SU-DHL-6 (cell line): Measurements from ENCODE around the gene ITSN2.

ENCODE experiments used
- H2AFZ ChIP-seq: fragments of 200-600 bp; sonication (generic); 2 replicates; pipeline ENCODE4 v1.6.1; 2014; ENCODE audit warnings: low read depth, mild to moderate bottlenecking, moderate library complexity, mixed read lengths, antibody characterized with exemption, low read length; ENCODE audit not compliant: severe bottlenecking
- H3F3A ChIP-seq: fragments of 200-600 bp; shearing (Covaris generic); 2 replicates; pipeline ENCODE4 v1.6.0; 2016; ENCODE audit warnings: antibody characterized with exemption, mild to moderate bottlenecking; ENCODE audit not compliant: insufficient read depth
- H3K27ac ChIP-seq: fragments of 200-600 bp; sonication (generic); 2 replicates; pipeline ENCODE4 v1.5.1; 2016; ENCODE audit warnings: low read depth, mild to moderate bottlenecking, low read length, moderate library complexity, mixed read lengths
- H3K27me3 ChIP-seq: fragments of 200-600 bp; sonication (generic), shearing (Covaris generic); 2 replicates; pipeline ENCODE4 v1.6.0; 2014; ENCODE audit warnings: mild to moderate bottlenecking, low read length
- H3K36me3 ChIP-seq: fragments of 200-600 bp; sonication (generic); 2 replicates; pipeline ENCODE4 v1.6.1; 2014; ENCODE audit warnings: mild to moderate bottlenecking, low read length, mixed read lengths
- H3K4me2 ChIP-seq: fragments of 300-600, 200-600 bp; shearing (Covaris generic), sonication (generic); 2 replicates; pipeline ENCODE4 v1.6.0; 2014; ENCODE audit warnings: low read length, low read depth, mild to moderate bottlenecking; ENCODE audit not compliant: poor library complexity, severe bottlenecking
- H3K4me3 ChIP-seq: fragments of 200-600 bp; sonication (generic); 2 replicates; pipeline ENCODE4 v1.5.1; 2014; ENCODE audit warnings: antibody characterized with exemption, low read length, mild to moderate bottlenecking, mixed read lengths; ENCODE audit not compliant: insufficient read depth, poor library complexity, severe bottlenecking
- H3K79me2 ChIP-seq: fragments of 200-600 bp; sonication (generic); 2 replicates; pipeline ENCODE4 v1.6.1; 2014; ENCODE audit warnings: mild to moderate bottlenecking, low read length, moderate library complexity; ENCODE audit not compliant: insufficient read depth
- H3K9ac ChIP-seq: fragments of 200-600 bp; sonication (generic); 2 replicates; pipeline ENCODE4 v1.7.0; 2014; ENCODE audit warnings: mild to moderate bottlenecking, low read length
- H3K9me2 ChIP-seq: fragments of 200-600 bp; sonication (generic); replicated peaks from 2 replicates; pipeline ENCODE4 v1.6.1; 2014; ENCODE audit warnings: low read length; ENCODE audit not compliant: insufficient read depth
- H3K9me3 ChIP-seq: fragments of 200-600 bp; sonication (generic); 2 replicates; pipeline ENCODE4 v1.6.1; 2014; ENCODE audit warnings: low read length, mixed read lengths; ENCODE audit not compliant: insufficient read depth
- H4K20me1 ChIP-seq: fragments of 200-600 bp; sonication (generic); 2 replicates; pipeline ENCODE4 v1.6.1; 2014; ENCODE audit warnings: low read depth, mild to moderate bottlenecking, antibody characterized with exemption, low read length, moderate library complexity, mixed read lengths
- CTCF ChIP-seq: fragments of 200-600 bp; sonication (generic); IDR thresholded peaks from one replicate; pipeline ENCODE4 v1.5.1; 2017; ENCODE audit warnings: antibody characterized with exemption, mild to moderate bottlenecking, low read length, moderate library complexity; ENCODE audit not compliant: insufficient read depth, poor library complexity, severe bottlenecking
- EZH2phosphoT487 ChIP-seq: fragments of 200-600 bp; sonication (generic), shearing (Covaris generic); conservative IDR thresholded peaks from 2 replicates; pipeline ENCODE4 v1.6.1; 2018; ENCODE audit warnings: mild to moderate bottlenecking, antibody characterized with exemption, low read length, moderate library complexity, mixed read lengths

The ITSN2 gene

GRCh38 chr2:24208490-24208889, 151.8 kb downstream of the ITSN2 start:
- H3K4me3 ChIP-seq, result no peak overlapping the region
- H3K4me2 ChIP-seq, result no peak overlapping the region
- H3K9me3 ChIP-seq, result no peaks in the 10 kb centered on the region

GRCh38 chr2:24207359-24207758, 153.0 kb downstream of the ITSN2 start:
- Histone ChIP-seq H2AFZ (no peak overlapping the region), H3K79me2 (no peaks in the 10 kb centered on the region), H3K27ac (no peak overlapping the region), H3K4me3 (no peak overlapping the region), H3F3A (no peaks in the 10 kb centered on the region), H3K9me3 (no peaks in the 10 kb centered on the region), H3K9me2 (no peaks in the 10 kb centered on the region), H3K9ac (no peak overlapping the region), H3K36me3 (no peaks in the 10 kb centered on the region), H3K27me3 (no peaks in the 10 kb centered on the region), H3K4me2 (no peak overlapping the region), H4K20me1 (no peaks in the 10 kb centered on the region)
- TF ChIP-seq EZH2phosphoT487 (no peak), CTCF (no peak)

More at GRCh38 chr2:24208490-24208889, 151.8 kb downstream of the ITSN2 start:
- TF ChIP-seq EZH2phosphoT487 (no peak), CTCF (no peak)
- no peak overlapping the region for H3K27ac ChIP-seq
- H3K9ac ChIP-seq, result no peak overlapping the region
- H3K9me2 ChIP-seq, result no peaks in the 10 kb centered on the region
- H2AFZ ChIP-seq, result no peak overlapping the region
- H4K20me1 ChIP-seq, result no peaks in the 10 kb centered on the region
- no peaks in the 10 kb centered on the region for H3K36me3 ChIP-seq
- no peaks in the 10 kb centered on the region for H3K79me2 ChIP-seq
- H3F3A ChIP-seq, result no peaks in the 10 kb centered on the region
- no peaks in the 10 kb centered on the region for H3K27me3 ChIP-seq

- no peaks in the 10 kb centered on the region for H3K9me2 ChIP-seq
- no peak overlapping the region for H3K4me2 ChIP-seq
- no peak overlapping the region for H3K4me3 ChIP-seq
- no peak for TF ChIP-seq CTCF
- no peak for TF ChIP-seq EZH2phosphoT487
- H4K20me1 ChIP-seq, result no peaks in the 10 kb centered on the region
- no peaks in the 10 kb centered on the region for H3K79me2 ChIP-seq
- H3F3A ChIP-seq, result no peaks in the 10 kb centered on the region
- no peak overlapping the region for H3K27ac ChIP-seq
- H3K9me3 ChIP-seq, result no peaks in the 10 kb centered on the region
- H3K36me3 ChIP-seq, result no peaks in the 10 kb centered on the region
- no peaks in the 10 kb centered on the region for H3K27me3 ChIP-seq
- H2AFZ ChIP-seq, result no peak overlapping the region
- no peak overlapping the region for H3K9ac ChIP-seq
These were observed 153.6 kb downstream of the ITSN2 start for GRCh38 chr2:24206714-24207113.
